Neural progenitor cell (in vitro differentiated cells): ENCODE results near the gene HTT.

Experiments
- EZH2 ChIP-seq: fragments of 200-600 bp; sonication (generic); IDR thresholded peaks from 2 replicates; pipeline ENCODE4 v1.6.1; 2017; ENCODE audit warnings: antibody characterized with exemption, mild to moderate bottlenecking, moderate library complexity
- EZH2phosphoT487 ChIP-seq: fragments of 200-600 bp; sonication (generic); IDR thresholded peaks from 2 replicates; pipeline ENCODE4 v1.6.1; 2017; ENCODE audit warnings: antibody characterized with exemption

DNA sequence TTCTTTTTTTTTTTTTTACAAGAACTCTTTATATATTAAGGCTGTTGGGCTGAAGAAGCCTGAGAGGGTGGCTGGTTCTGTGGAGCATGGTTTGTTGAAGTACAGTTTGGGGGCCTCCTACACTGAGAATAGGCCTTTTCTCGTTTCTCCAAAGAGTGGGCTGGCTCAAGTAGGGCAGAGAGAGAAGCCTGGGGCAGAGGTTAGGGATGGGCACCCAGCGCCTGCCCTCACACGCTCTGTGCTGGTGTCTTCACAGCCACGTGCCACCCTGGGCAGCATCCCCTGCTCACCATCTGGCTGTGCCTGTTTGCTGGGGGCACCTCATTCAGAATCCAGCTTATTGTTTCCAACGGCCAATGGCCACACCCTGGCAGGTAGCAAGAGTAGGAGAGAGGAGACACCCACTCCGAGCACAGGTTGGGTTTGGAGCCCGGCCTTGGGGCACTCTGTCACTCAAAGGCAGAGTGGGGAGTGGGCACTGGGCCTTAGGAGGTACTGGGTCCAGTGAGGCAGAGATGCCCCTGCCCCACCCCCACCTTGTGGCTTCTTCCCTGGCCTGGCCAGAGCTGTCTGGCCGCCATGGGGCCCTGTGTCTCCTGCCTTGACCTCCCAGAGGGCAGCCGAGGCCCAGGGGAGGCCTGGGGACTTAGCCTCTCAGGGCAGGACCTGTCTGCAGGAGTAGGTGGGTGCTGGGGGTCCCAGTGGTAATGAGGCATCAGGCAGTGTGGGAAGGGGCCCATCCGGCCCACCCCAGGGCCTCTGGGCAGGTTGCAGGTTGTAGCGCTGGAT, 177.4 kb downstream of the HTT start:
- TF ChIP-seq EZH2 (no peak), EZH2phosphoT487 (no peak)
